GM19025 (cell line): ENCODE results near the gene POLN.
"Not testable (repeated sequence)": the region's sequence is repeated elsewhere in the genome, so short reads cannot be mapped to it uniquely, and the experiment has no call there.

Experiments used
- ATAC-seq: cut with Tn5 transposase; IDR thresholded peaks from one replicate; pipeline ENCODE4 v1.9.1; 2021; ENCODE audit warnings: mild to moderate bottlenecking, low read depth, moderate library complexity; ENCODE audit not compliant: unreplicated experiment

Gene POLN

GRCh38 chr4:2222838-2223237 lies 19.1 kb downstream of the POLN start:
- ATAC-seq, result no peak

GRCh38 chr4:2221378-2221777 lies 20.5 kb downstream of the POLN start:
- ATAC-seq, result not testable (repeated sequence)

GRCh38 chr4:2220016-2220630 lies 21.8 kb downstream of the POLN start:
- ATAC-seq, result no peak

GRCh38 chr4:2219233-2219760 lies 22.6 kb downstream of the POLN start:
- no peak for ATAC-seq

GRCh38 chr4:2218436-2218835 lies 23.5 kb downstream of the POLN start:
- ATAC-seq, result no peak

- ATAC-seq, result no peak
Measured at GRCh38 chr4:2217726-2218125, 24.2 kb downstream of the POLN start.

- no peak for ATAC-seq
Measured at GRCh38 chr4:2212831-2213230, 29.1 kb downstream of the POLN start.

DNA sequence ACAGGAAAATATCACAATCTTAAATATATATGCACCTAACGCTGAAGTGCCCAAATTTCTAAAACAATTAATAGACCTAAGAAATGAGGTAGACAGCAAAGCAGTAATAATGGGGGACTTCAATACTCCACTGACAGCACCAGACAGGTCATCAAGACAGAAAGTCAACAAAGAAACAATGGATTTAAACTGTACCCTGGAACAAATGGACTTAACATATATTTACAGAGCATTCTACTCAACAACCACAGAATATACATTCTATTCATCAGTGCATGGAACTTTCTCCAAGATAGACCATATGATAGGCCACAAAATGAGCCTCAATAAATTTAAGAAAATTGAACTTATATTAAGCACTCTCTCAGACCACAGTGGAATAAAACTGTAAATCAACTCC lies 39.1 kb downstream of the POLN start:
- ATAC-seq, result not testable (repeated sequence)

DNA sequence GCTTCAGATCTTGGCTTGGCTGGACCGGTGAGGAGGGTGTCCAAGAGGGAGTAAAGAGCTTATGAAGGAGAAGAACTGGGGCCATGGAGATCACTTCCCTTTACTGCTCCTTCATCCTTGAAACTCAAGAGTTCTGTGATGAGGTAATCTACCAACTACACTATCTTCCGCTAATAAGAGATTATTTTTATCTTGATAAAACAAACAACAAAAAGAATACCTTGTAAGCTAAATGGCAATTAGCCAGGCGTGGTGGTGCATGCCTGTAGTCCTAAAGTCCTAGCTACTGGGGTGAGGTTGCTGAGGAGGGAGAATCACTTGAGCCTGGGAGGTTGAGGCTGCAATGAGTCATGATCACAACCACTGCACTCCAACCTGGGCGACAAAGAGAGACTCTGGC lies 47.4 kb downstream of the POLN start:
- ATAC-seq, result no peak

GRCh38 chr4:2193326-2193725 lies 48.6 kb downstream of the POLN start:
- no peak for ATAC-seq

DNA sequence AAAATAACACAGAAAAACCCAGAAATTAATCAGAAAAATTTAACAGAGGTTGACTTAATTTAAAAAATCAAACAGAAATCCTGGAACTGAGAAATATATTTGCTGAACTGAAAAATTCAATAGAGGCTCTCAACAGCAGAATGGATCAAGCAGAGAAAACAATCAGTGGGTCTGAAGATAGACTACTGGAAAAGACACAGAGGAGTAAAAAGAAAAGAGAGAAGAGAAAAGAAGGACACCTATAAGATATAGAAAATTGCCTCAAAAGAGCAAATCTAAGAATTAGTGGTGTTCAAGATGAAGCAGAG lies 55.1 kb downstream of the POLN start:
- no peak for ATAC-seq

- no peak for ATAC-seq
Measured at GRCh38 chr4:2186133-2186864, 55.6 kb downstream of the POLN start.

DNA sequence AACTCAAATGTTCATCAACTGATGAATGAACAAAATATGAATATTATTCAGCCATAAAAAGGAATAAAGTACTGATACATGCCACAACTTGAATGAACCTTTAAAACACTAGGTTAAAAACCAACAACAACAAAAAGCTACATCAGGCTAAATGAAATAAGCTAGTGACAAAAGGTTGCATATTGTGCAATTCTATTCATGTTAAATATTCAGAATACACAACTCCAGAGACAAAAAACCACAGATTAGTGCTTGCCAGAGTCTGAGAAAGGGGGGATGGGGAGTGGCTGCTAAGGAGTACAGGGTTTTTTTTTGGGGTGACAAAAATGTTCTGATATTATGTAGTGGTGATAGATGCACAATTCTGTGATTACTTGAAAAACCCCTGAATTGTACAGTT lies 58.5 kb downstream of the POLN start:
- ATAC-seq, result no peak

DNA sequence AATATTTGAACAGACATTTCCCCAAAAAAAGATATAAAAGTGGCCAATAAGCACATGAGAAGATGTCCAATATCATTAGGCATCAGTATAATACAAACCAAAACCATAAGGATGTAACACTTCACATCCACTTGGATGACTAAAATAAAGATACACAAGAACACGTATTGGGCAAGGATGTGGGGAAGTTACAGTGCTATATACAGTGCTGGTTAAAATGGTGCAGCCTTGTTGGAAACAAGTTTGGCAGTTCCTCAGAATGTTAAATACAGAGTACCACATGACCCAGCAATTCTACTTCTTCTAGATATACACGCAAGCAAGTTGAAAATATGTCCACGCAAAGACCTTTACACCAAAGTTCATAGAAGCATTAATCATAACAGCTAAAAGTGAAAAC lies 58.9 kb downstream of the POLN start:
- no peak for ATAC-seq

DNA sequence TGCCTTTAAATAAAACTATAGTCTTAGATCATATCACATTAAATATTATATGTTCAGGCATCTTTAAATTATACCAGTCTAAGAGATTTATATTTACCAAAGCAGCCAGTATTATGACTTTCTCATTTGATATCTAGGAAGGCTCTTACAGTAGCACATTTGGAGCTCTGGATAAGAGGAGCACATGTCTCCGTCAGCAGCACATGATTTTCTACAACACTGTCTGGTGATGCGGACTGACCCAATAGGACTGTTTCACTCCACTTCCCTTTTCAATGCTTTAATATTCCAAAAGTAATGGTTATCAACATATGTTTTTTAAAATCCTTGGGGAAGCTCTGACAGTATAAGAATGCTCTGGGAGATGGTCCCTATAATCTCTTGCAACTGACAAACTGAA lies 61.5 kb downstream of the POLN start:
- ATAC-seq, result no peak

- ATAC-seq, result no peak
Measured at GRCh38 chr4:2179717-2180116, 62.2 kb downstream of the POLN start.

DNA sequence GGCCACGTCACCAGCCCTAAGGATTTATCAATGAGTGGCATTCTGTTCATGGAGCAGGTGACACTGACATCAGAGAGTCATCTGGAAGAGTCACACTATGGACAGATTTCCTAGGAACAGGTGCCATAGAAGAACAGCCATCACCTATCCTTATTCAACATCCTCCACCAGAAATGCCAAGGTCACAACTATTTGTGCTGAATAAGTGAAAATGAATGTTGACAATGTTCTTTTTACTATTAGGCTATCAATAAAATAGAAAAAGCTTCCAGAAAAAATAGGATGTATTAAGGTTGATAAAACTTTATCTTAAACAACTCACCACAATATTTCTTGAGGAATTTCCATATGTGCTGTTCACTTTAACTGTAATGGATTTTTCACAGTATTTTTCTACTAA lies 62.9 kb downstream of the POLN start:
- ATAC-seq, result no peak

GRCh38 chr4:2177443-2178093 lies 64.4 kb downstream of the POLN start:
- no peak for ATAC-seq

DNA sequence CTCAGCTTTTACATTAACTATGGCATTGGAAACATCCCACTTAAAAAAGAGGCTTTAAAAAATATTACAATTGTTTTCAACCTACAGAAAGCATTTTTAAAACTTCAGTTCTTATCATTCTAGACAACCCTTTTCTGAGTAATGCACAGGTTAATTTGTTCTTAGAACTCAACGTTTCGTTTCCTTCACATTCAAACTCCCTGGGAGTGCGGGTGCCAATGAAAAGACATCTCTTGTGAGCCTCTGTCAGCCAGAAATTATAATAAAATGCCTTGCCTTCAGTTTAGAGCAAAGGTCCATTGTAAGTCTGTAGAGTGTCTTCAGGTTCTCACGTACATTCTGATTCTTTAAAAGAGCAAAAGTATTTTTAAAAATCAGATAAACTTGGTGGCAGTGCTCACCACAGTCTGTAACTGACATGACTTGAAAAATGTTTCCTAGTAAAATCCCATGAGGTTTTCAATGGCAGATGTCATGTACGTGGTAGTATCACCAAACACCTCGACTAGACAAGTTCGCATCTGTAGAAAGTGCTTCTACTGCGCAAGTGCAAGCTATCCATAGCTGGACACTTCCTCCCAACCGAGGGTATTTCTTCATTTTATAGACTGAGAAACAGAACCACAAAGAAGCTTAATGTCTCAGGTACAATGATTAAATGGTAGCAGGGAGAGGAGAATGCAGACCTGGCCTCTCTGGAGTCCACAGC lies 65.8 kb downstream of the POLN start:
- no peak for ATAC-seq

DNA sequence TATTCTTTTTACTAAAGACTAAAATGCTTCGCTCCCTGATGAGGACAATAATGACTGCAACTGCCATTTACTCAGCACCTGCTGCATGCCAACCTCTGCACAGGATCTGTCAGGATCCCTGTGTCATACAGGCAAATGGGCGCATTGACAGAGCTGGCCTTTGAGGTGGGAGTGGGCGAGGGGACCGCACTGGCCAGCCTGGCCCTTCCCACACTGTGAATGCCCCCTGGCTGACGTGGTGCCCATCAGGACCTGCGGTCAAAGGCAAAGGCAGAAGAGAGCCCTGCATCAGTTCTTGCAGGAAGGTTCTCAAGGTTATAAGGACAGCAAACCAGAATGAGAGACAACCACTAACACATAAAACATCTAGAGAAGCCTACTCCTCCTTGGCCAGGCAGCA lies 67.9 kb downstream of the POLN start:
- no peak for ATAC-seq

DNA sequence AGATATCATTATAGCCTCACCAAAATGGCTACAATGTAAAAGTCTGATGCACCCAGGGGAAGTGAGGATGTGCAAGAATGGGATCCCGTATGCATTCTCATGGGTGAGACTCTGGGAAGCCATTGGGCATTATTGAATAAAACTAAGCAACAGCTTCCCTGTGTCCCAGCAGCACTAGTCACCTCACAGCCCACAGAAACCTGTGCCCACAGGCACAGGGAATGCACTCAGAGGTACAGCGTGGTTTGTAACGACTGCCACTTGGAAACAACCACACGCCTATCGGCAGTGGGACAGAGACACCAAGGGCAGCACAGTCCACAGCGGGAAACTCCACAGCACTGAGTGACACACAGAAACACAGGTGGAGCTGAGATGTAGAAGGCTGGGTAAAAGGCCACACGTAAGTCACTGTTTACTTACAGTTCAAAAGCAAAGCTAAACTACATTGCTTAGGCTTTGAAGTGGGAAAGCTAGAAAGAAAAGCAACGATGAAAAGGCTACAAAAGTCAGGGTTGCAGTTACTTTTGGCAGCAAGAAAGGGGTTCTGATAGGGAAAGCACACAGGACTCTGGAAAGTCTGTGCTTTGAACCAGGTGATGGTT lies 69.2 kb downstream of the POLN start:
- ATAC-seq, result no peak
